Effector memory CD4-positive, alpha-beta T cell (primary cell): ENCODE measurements around the gene ZBTB21.

Source experiments
- DNase-seq, 3 donors: peaks; one replicate each; pipeline ENCODE4 v3.0.0-alpha.2; 2020
- H3K27ac ChIP-seq: 2 replicates; pipeline ENCODE4 v1.7.0; 2013; ENCODE audit warnings: mild to moderate bottlenecking, low read length, moderate library complexity; ENCODE audit not compliant: insufficient read depth, poor library complexity, severe bottlenecking
- H3K27me3 ChIP-seq: replicated peaks from 2 replicates; pipeline ENCODE4 v1.7.0; 2013; ENCODE audit warnings: mild to moderate bottlenecking, low read length; ENCODE audit not compliant: insufficient read depth, control insufficient read depth, poor library complexity, severe bottlenecking
- H3K36me3 ChIP-seq: 2 replicates; pipeline ENCODE4 v1.7.0; 2013; ENCODE audit warnings: mild to moderate bottlenecking, low read length, moderate library complexity; ENCODE audit not compliant: control insufficient read depth, insufficient read depth
- H3K4me1 ChIP-seq: 2 replicates; pipeline ENCODE4 v1.7.0; 2013; ENCODE audit warnings: low read length, mild to moderate bottlenecking; ENCODE audit not compliant: control insufficient read depth, insufficient read depth, poor library complexity, severe bottlenecking
- H3K4me3 ChIP-seq: 2 replicates; pipeline ENCODE4 v1.7.0; 2013; ENCODE audit warnings: low read length, low read depth, mild to moderate bottlenecking; ENCODE audit not compliant: insufficient read depth, poor library complexity, severe bottlenecking
- H3K9me3 ChIP-seq: 2 replicates; pipeline ENCODE4 v1.7.0; 2013; ENCODE audit warnings: mild to moderate bottlenecking, low read length, moderate library complexity; ENCODE audit not compliant: control insufficient read depth

The ZBTB21 gene

GRCh38 chr21:42031816-42032215 is 21.7 kb upstream of the ZBTB21 start:
- no peaks in the 10 kb centered on the region for H3K4me1 ChIP-seq
- DNase-seq: no peak
- no peaks in the 10 kb centered on the region for H3K36me3 ChIP-seq
- H3K27ac ChIP-seq: no peak overlapping the region
- H3K9me3 ChIP-seq: no peaks in the 10 kb centered on the region
- no peak overlapping the region for H3K4me3 ChIP-seq
- no peaks in the 10 kb centered on the region for H3K27me3 ChIP-seq

GRCh38 chr21:42031241-42031640 is 21.1 kb upstream of the ZBTB21 start:
- Histone ChIP-seq H3K9me3 (no peaks in the 10 kb centered on the region), H3K36me3 (no peaks in the 10 kb centered on the region), H3K27ac (no peak overlapping the region), H3K4me1 (no peaks in the 10 kb centered on the region), H3K4me3 (no peak overlapping the region), H3K27me3 (no peaks in the 10 kb centered on the region)
- DNase-seq: no peak

DNA sequence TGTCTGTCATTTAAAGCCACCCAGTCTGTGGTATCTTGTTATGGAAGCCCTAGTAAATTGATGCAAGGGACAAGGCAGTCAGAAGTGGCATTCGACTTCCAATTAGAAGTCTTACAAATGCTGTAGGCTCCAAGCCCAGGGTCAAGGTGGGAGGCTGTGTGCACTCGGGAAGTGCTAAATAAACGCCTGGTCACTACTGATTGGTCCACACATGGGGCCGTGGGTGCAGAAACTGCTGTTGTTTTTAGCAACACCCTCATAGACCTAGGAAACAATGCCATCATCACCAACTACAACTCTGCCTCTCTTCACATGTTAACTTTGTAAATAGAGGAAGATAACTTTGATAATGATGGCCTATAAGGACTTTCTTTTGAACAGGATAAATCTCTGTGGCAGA is 20.2 kb upstream of the ZBTB21 start:
- H3K4me1 ChIP-seq: no peaks in the 10 kb centered on the region
- H3K4me3 ChIP-seq: no peak overlapping the region
- no peaks in the 10 kb centered on the region for H3K27me3 ChIP-seq
- H3K36me3 ChIP-seq: no peaks in the 10 kb centered on the region
- no peak for DNase-seq
- H3K27ac ChIP-seq: no peak overlapping the region
- H3K9me3 ChIP-seq: no peaks in the 10 kb centered on the region

DNA sequence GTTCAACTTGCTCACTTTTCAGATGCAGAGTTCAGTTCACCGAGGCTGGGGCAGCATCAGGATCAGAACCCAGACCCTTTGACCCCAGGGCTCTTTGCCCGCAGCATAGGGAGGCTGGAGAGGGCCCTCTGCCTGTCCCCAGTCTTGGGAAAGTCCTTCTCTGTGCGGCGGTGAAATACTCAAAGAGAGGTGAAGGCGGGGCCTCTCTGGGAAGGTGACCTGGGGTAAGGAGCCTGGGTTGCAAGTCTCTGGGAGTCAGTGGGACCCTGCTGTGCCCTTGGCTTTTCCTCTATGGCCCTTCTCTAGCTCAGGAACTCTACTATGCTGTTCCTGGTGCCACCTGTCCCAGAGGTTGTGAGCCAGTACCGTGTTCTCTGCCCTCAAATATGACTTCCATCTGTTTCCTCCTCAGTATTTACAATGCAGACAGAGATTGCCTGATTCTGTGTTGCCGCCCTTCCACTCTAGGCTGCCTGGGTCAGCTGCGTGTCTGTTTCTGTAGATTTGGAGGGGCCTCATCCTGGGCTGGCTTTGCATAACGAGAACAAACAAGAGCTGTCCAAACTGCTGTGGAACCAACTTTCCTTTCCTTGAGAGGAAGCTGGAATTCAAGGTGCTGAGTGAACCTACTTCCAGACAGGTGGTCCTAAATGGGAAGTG is 18.7 kb upstream of the ZBTB21 start:
- H3K27ac ChIP-seq: no peak overlapping the region
- H3K27me3 ChIP-seq: no peaks in the 10 kb centered on the region
- no peak for DNase-seq
- H3K36me3 ChIP-seq: no peaks in the 10 kb centered on the region
- no peak overlapping the region for H3K4me3 ChIP-seq
- H3K9me3 ChIP-seq: no peaks in the 10 kb centered on the region
- H3K4me1 ChIP-seq: no peaks in the 10 kb centered on the region

GRCh38 chr21:42027822-42028765 is 17.9 kb upstream of the ZBTB21 start:
- no peaks in the 10 kb centered on the region for H3K9me3 ChIP-seq
- no peaks in the 10 kb centered on the region for H3K4me1 ChIP-seq
- no peak overlapping the region for H3K27ac ChIP-seq
- no peaks in the 10 kb centered on the region for H3K27me3 ChIP-seq
- no peak for DNase-seq
- no peaks in the 10 kb centered on the region for H3K36me3 ChIP-seq
- H3K4me3 ChIP-seq: no peak overlapping the region

- H3K9me3 ChIP-seq: no peaks in the 10 kb centered on the region
- no peaks in the 10 kb centered on the region for H3K4me1 ChIP-seq
- no peak for DNase-seq
- no peaks in the 10 kb centered on the region for H3K36me3 ChIP-seq
- no peak overlapping the region for H3K4me3 ChIP-seq
- H3K27me3 ChIP-seq: no peaks in the 10 kb centered on the region
- no peak overlapping the region for H3K27ac ChIP-seq
Observed at GRCh38 chr21:42027085-42027821, 17.1 kb upstream of the ZBTB21 start.

GRCh38 chr21:42026082-42026435 is 15.9 kb upstream of the ZBTB21 start:
- no peaks in the 10 kb centered on the region for H3K9me3 ChIP-seq
- no peak for DNase-seq
- H3K4me1 ChIP-seq: no peaks in the 10 kb centered on the region
- no peaks in the 10 kb centered on the region for H3K27me3 ChIP-seq
- no peak overlapping the region for H3K27ac ChIP-seq
- no peak overlapping the region for H3K4me3 ChIP-seq
- no peaks in the 10 kb centered on the region for H3K36me3 ChIP-seq

DNA sequence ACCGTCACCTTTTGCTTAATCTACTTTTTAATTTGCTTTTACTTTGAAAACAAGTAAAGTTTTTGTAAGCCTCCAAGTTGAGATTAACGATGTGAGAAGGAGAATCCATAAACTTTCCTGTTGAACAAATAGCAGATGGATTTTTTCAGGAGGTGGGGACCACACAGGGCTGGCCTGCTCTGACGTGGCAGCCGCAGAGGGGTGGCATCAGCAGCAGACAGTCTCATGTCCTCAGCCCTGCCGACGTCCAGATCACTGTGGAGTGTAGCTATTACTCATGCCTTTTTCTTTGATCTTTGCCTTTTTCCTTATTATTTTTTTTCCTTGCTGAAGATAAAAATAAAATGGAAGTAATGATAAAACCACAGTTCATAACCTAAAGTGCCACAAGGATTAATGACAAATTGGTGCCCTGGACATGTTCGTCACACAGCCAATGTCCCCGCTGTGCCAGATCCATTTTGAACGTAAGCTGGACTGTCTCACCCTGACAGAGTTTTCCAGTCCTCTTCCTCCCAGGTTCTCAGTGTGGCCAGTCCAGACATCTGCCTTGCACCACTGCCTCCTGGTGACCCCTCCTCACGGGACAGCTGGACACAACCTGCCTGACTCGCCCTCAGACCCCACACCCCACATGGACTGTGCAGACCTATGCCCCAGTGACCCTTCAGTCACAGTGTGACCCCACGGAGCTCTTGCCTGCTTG is 15.4 kb upstream of the ZBTB21 start:
- Histone ChIP-seq H3K27me3 (no peaks in the 10 kb centered on the region), H3K27ac (no peak overlapping the region), H3K9me3 (no peaks in the 10 kb centered on the region), H3K36me3 (no peaks in the 10 kb centered on the region), H3K4me1 (no peaks in the 10 kb centered on the region), H3K4me3 (no peak overlapping the region)
- DNase-seq: no peak

- DNase-seq: no peak
- Histone ChIP-seq H3K9me3 (no peaks in the 10 kb centered on the region), H3K27ac (no peak overlapping the region), H3K4me1 (no peaks in the 10 kb centered on the region), H3K36me3 (no peaks in the 10 kb centered on the region), H3K4me3 (no peak overlapping the region), H3K27me3 (no peaks in the 10 kb centered on the region)
Observed at GRCh38 chr21:42022906-42023305, 12.7 kb upstream of the ZBTB21 start.
